H1 (cell line): ENCODE results near the gene PRKAR1B. TPM values are rescaled to one million over a fixed set of nuclear protein-coding genes. Genes with fewer than 3 reads are reported as not detected.

Experiments used
- CTCF ChIA-PET: fragments of 300-600 bp; sonication (Branson Sonifier 250); formaldehyde crosslinking; loops from one replicate; lab custom pipeline; 2021; ENCODE audit not compliant: partially characterized antibody; lab: Charles Lee
- POLR2A ChIA-PET: fragments of 300-600 bp; sonication (Branson Sonifier 250); formaldehyde crosslinking; loops from one replicate; lab custom pipeline; 2021; ENCODE audit warnings: inconsistent platforms; ENCODE audit not compliant: partially characterized antibody; lab: Charles Lee
- DNase-seq, 2 experiments: peaks; one replicate each; pipeline versions ENCODE4 v3.0.0 to v3.0.0-alpha.2; 2010 to 2022; ENCODE audit warnings: low spot score in 2 of 2, low read depth in 1 of 2, mixed read lengths in 1 of 2
- FAIRE-seq: peaks from 2 replicates; lab custom pipeline; 2011; peaks lifted over from hg19 to GRCh38; lab: Jason Lieb, UNC
- H2AFZ ChIP-seq: 2 replicates; pipeline ENCODE4 v1.8.1; 2012; ENCODE audit warnings: low read length, inconsistent platforms
- H2AK5ac ChIP-seq: 2 replicates; pipeline ENCODE4 v1.6.1; 2013; ENCODE audit warnings: low read depth, low read length
- H2BK120ac ChIP-seq: replicated peaks from 2 replicates; pipeline ENCODE3; 2013; ENCODE audit warnings: low read depth, low read length, inconsistent platforms
- H2BK12ac ChIP-seq: 2 replicates; pipeline ENCODE4 v1.6.1; 2013; ENCODE audit warnings: low read depth, low read length
- H2BK15ac ChIP-seq: 2 replicates; pipeline ENCODE4 v1.6.1; 2013; ENCODE audit warnings: low read length
- H2BK20ac ChIP-seq: 2 replicates; pipeline ENCODE4 v1.6.1; 2013; ENCODE audit warnings: low read length
- H2BK5ac ChIP-seq: 2 replicates; pipeline ENCODE4 v1.6.1; 2013; ENCODE audit warnings: low read depth, low read length
- H3K14ac ChIP-seq: 2 replicates; pipeline ENCODE4 v1.6.1; 2013; ENCODE audit warnings: inconsistent platforms; ENCODE audit not compliant: insufficient read length
- H3K18ac ChIP-seq: 2 replicates; pipeline ENCODE4 v1.6.1; 2013; ENCODE audit warnings: low read length; ENCODE audit errors: extremely low read depth
- H3K23ac ChIP-seq: 2 replicates; pipeline ENCODE4 v1.6.1; 2013; ENCODE audit warnings: inconsistent platforms; ENCODE audit not compliant: insufficient read length
- H3K23me2 ChIP-seq: 2 replicates; pipeline ENCODE4 v1.6.1; 2013; ENCODE audit warnings: low read depth, low read length
- H3K27ac ChIP-seq: 2 replicates; pipeline ENCODE4 v1.6.1; 2011; ENCODE audit warnings: low read depth, low read length, inconsistent platforms
- H3K27me3 ChIP-seq, 4 experiments: replicated peaks in 1 of 4; 1 replicate in 1 of 4; 2 replicates in 3 of 4; pipeline versions ENCODE4 v1.6.1 to v1.8.1; 2011 to 2013; ENCODE audit warnings: low read length in 3 of 4, mild to moderate bottlenecking in 3 of 4, inconsistent platforms in 2 of 4, mixed read lengths in 2 of 4, moderate library complexity in 1 of 4; ENCODE audit not compliant: control insufficient read depth in 3 of 4, insufficient read depth in 3 of 4; ENCODE audit errors: extremely low read depth in 1 of 4
- H3K36me3 ChIP-seq, 4 experiments: 2 replicates each; pipeline versions ENCODE4 v1.6.1 to v1.8.1; 2011 to 2013; ENCODE audit warnings: mild to moderate bottlenecking in 4 of 4, low read length in 3 of 4, moderate library complexity in 2 of 4, control low read depth in 1 of 4, inconsistent platforms in 1 of 4; ENCODE audit not compliant: insufficient read depth in 4 of 4, control insufficient read depth in 2 of 4
- H3K4ac ChIP-seq: replicated peaks from 2 replicates; pipeline ENCODE3; 2013; ENCODE audit warnings: low read length, low read depth, mixed read lengths, inconsistent platforms; ENCODE audit not compliant: insufficient read length
- H3K4me1 ChIP-seq, 4 experiments: replicated peaks in 1 of 4; 1 replicate in 1 of 4; 2 replicates in 3 of 4; pipeline versions ENCODE4 v1.6.1 to v1.8.1; 2011 to 2013; ENCODE audit warnings: low read length in 3 of 4, inconsistent platforms in 2 of 4, mixed read lengths in 1 of 4; ENCODE audit not compliant: insufficient read depth in 4 of 4, control insufficient read depth in 3 of 4
- H3K4me2 ChIP-seq, 2 experiments: 2 replicates each; pipeline versions ENCODE4 v1.6.1 to v1.8.1; 2011 to 2013; ENCODE audit warnings: low read depth in 2 of 2, low read length in 2 of 2, control low read depth in 1 of 2, inconsistent platforms in 1 of 2, mild to moderate bottlenecking in 1 of 2; ENCODE audit not compliant: insufficient read depth in 1 of 2
- H3K4me3 ChIP-seq, 4 experiments: fragments of 200-600, 300-600 bp in 1 of 4; sonication (generic), shearing (Covaris generic), sonication (Bioruptor Twin) in 1 of 4; 2 replicates each; pipeline versions ENCODE4 v1.5.1 to v1.8.1; 2011 to 2016; ENCODE audit warnings: low read length in 4 of 4, low read depth in 3 of 4, control low read depth in 2 of 4, inconsistent platforms in 2 of 4, mild to moderate bottlenecking in 2 of 4, mixed read lengths in 1 of 4, moderate library complexity in 1 of 4; ENCODE audit not compliant: insufficient read depth in 2 of 4; ENCODE audit errors: extremely low read depth in 1 of 4
- H3K56ac ChIP-seq: replicated peaks from 2 replicates; pipeline ENCODE3; 2013; ENCODE audit warnings: low read depth, mild to moderate bottlenecking, mixed read lengths, low read length, inconsistent platforms; ENCODE audit not compliant: insufficient read length
- H3K79me1 ChIP-seq: 2 replicates; pipeline ENCODE4 v1.6.1; 2013; ENCODE audit warnings: low read depth, low read length, control low read depth
- H3K79me2 ChIP-seq, 2 experiments: 2 replicates each; pipeline versions ENCODE4 v1.6.1 to v1.8.1; 2012 to 2013; ENCODE audit warnings: low read length in 2 of 2, mild to moderate bottlenecking in 2 of 2, inconsistent platforms in 1 of 2; ENCODE audit not compliant: insufficient read depth in 2 of 2, control insufficient read depth in 1 of 2
- H3K9ac ChIP-seq, 4 experiments: replicated peaks in 1 of 4; 1 replicate in 1 of 4; 2 replicates in 3 of 4; pipeline versions ENCODE4 v1.6.1 to v1.8.1; 2011 to 2013; ENCODE audit warnings: low read depth in 3 of 4, low read length in 3 of 4, control low read depth in 2 of 4, mild to moderate bottlenecking in 2 of 4, moderate library complexity in 2 of 4, inconsistent platforms in 1 of 4; ENCODE audit errors: extremely low read depth in 1 of 4
- H3K9me3 ChIP-seq, 2 experiments: 2 replicates each; pipeline versions ENCODE4 v1.6.1 to v1.8.1; 2012 to 2013; ENCODE audit warnings: mild to moderate bottlenecking in 2 of 2, moderate library complexity in 2 of 2, control low read depth in 1 of 2, inconsistent platforms in 1 of 2, low read depth in 1 of 2, low read length in 1 of 2, mixed read lengths in 1 of 2; ENCODE audit not compliant: insufficient read depth in 2 of 2
- H4K20me1 ChIP-seq, 2 experiments: replicated peaks in 1 of 2; 2 replicates each; pipeline versions ENCODE3 to v1.8.1; 2011 to 2013; ENCODE audit warnings: inconsistent platforms in 2 of 2, low read length in 2 of 2, mild to moderate bottlenecking in 1 of 2; ENCODE audit not compliant: insufficient read depth in 2 of 2, control insufficient read depth in 1 of 2
- H4K5ac ChIP-seq: 2 replicates; pipeline ENCODE4 v1.6.1; 2013; ENCODE audit warnings: low read length, low read depth, mixed read lengths, inconsistent platforms; ENCODE audit not compliant: insufficient read length
- H4K8ac ChIP-seq: 2 replicates; pipeline ENCODE4 v1.8.0; 2013; ENCODE audit warnings: mild to moderate bottlenecking, moderate library complexity, low read length, inconsistent platforms; ENCODE audit not compliant: insufficient read depth; ENCODE audit errors: extremely low read depth
- H4K91ac ChIP-seq: replicated peaks from 2 replicates; pipeline ENCODE3; 2013; ENCODE audit warnings: low read length, mixed read lengths, inconsistent platforms; ENCODE audit not compliant: insufficient read length
- ATF3 ChIP-seq: IDR thresholded peaks from 2 replicates; pipeline ENCODE4 v1.6.1; 2011; ENCODE audit warnings: low read depth, mild to moderate bottlenecking, low read length; ENCODE audit not compliant: insufficient read depth
- CEBPB ChIP-seq: IDR thresholded peaks from 2 replicates; pipeline ENCODE4 v1.6.1; 2012; ENCODE audit warnings: low read depth, low read length
- EGR1 ChIP-seq: IDR thresholded peaks from 2 replicates; pipeline ENCODE4 v1.6.1; 2011; ENCODE audit warnings: low read depth, low read length, borderline replicate concordance
- MAX ChIP-seq: IDR thresholded peaks from 2 replicates; pipeline ENCODE4 v1.6.1; 2012; ENCODE audit warnings: inconsistent platforms
- SIX5 ChIP-seq: IDR thresholded peaks from 2 replicates; pipeline ENCODE4 v1.6.1; 2011; ENCODE audit warnings: mild to moderate bottlenecking, low read depth, low read length
- SP1 ChIP-seq: IDR thresholded peaks from 2 replicates; pipeline ENCODE4 v1.6.1; 2011; ENCODE audit warnings: low read depth, low read length
- SRF ChIP-seq: IDR thresholded peaks from 2 replicates; pipeline ENCODE4 v1.6.1; 2011; ENCODE audit warnings: mild to moderate bottlenecking, low read depth, low read length, moderate library complexity
- TAF7 ChIP-seq: optimal IDR thresholded peaks from 2 replicates; pipeline ENCODE3; 2011; ENCODE audit warnings: low read depth, mild to moderate bottlenecking, inconsistent platforms, low read length, moderate library complexity, borderline replicate concordance
- WGBS, 2 experiments: shearing (Covaris generic) in 1 of 2; methylation state at CpG; one replicate each; pipeline versions ENCODE4 v1.1.6 to v1.1.7; 2013 to 2015; ENCODE audit warnings: low lambda C conversion rate in 2 of 2, mixed read lengths in 2 of 2, inconsistent platforms in 1 of 2, low coverage in 1 of 2, missing lambda C conversion rate in 1 of 2; ENCODE audit not compliant: insufficient replicate concordance in 2 of 2, insufficient coverage in 1 of 2, insufficient read length in 1 of 2; ENCODE audit errors: extremely low coverage in 1 of 2, missing lambda C conversion rate in 1 of 2; 5-methylcytosine and 5-hydroxymethylcytosine counted together
- polyA plus RNA-seq, 7 experiments: library from polyadenylated mRNA; depleted of rRNA in 3 of 7; stranded (reverse) in 5 of 7; unstranded in 2 of 7; fragments of >200 nt in 5 of 7; fragments of 200-250 nt in 2 of 7; gene quantifications; 1 replicate in 5 of 7; 2 replicates in 1 of 7; 4 replicates in 1 of 7; pipeline versions ENCODE4 v1.2.1 to v1.2.3, GENCODE V29; 2011 to 2013; ENCODE audit warnings: missing spikeins in 2 of 7, mixed read lengths in 2 of 7
- total RNA-seq: library from RNA; stranded (reverse); fragmentation: NEBNext Ultra II Directional; extraction: Animal tissue kit (Norgen Biotek cat#: 25700); gene quantifications from 2 replicates; pipeline ENCODE4 v1.2.1, GENCODE V29; 2021

Gene PRKAR1B
- total and polyA plus RNA-seq, 2 of the 8 experiments (the other 6 are each of a cell fraction or from before 2014, with no cell fraction given): 12.3 to 55.7 TPM

GRCh38 chr7:730501-731439 is 3.7 kb upstream of the PRKAR1B start:
- peaks cover 2 to 5% of the 10 kb centered on the region in 2 experiments for H4K20me1 ChIP-seq
- no peak overlapping the region for H2BK120ac ChIP-seq
- H2BK5ac ChIP-seq: no peak overlapping the region
- H4K5ac ChIP-seq: no peak overlapping the region
- H2BK12ac ChIP-seq: no peak overlapping the region
- no peak overlapping the region for H3K18ac ChIP-seq
- no peak overlapping the region for H3K4me3 ChIP-seq
- ChIA-PET CTCF (interaction anchor here (0.6 to 1.9 kb wide), 11 partner anchors 11 to 292 kb away, joined by 3 to 11 read pairs (median 4); no protein-coding TSS in a partner anchor), POLR2A (interaction anchor here (1.7 kb wide), 1 partner anchor 10 kb away, joined by 7 read pairs; no protein-coding TSS in a partner anchor)
- H3K4me2 ChIP-seq: no peak overlapping the region
- H3K9ac ChIP-seq: no peak overlapping the region; a peak in 1 of 7 replicates
- no peak overlapping the region for H3K4ac ChIP-seq
- H3K79me1 ChIP-seq: peaks cover 19% of the 10 kb centered on the region
- peaks cover 9 to 16% of the 10 kb centered on the region in 2 experiments; a peak in 3 of 4 replicates for H3K9me3 ChIP-seq
- H4K91ac ChIP-seq: no peak overlapping the region
- H2AFZ ChIP-seq: no peak overlapping the region
- no peak for DNase-seq
- no peak overlapping the region for H3K23ac ChIP-seq
- peaks cover 3% of the 10 kb centered on the region; the same call in 1 of the 2 replicates for H3K23me2 ChIP-seq
- H3K79me2 ChIP-seq: peaks cover 17 to 82% of the 10 kb centered on the region in 2 experiments
- no peak overlapping the region for H2BK20ac ChIP-seq
- no peak overlapping the region for H3K56ac ChIP-seq
- H3K27me3 ChIP-seq: no peaks in the 10 kb centered on the region
- H3K14ac ChIP-seq: no peak overlapping the region
- TF ChIP-seq MAX (no peak), ATF3 (no peak), SP1 (no peak), SIX5 (no peak), SRF (no peak), TAF7 (no peak), EGR1 (no peak), CEBPB (no peak)
- no peak overlapping the region for H2AK5ac ChIP-seq
- H4K8ac ChIP-seq: no peak overlapping the region
- 87% methylated on average over 23 of the region's 23 CpGs; no CpG with 5 or more reads in 1 of the 2 experiments for WGBS, 2 experiments
- peaks cover 0 to 23% (median 17%) of the 10 kb centered on the region in 4 experiments; a peak in 6 of 8 replicates for H3K36me3 ChIP-seq
- H2BK15ac ChIP-seq: no peak overlapping the region
- no peak for FAIRE-seq
- H3K27ac ChIP-seq: no peak overlapping the region
- H3K4me1 ChIP-seq: peaks cover 0 to 15% (median 5%) of the 10 kb centered on the region in 4 experiments; a peak in 5 of 7 replicates
